HG03442 (cell line): ENCODE results near the gene TNFRSF4.
"Not testable (repeated sequence)": the region's sequence is repeated elsewhere in the genome, so short reads cannot be mapped to it uniquely, and the experiment has no call there.

ENCODE experiments used
- ATAC-seq: cut with Tn5 transposase; IDR thresholded peaks from one replicate; pipeline ENCODE4 v1.9.1; 2021; ENCODE audit warnings: mild to moderate bottlenecking, moderate library complexity; ENCODE audit not compliant: unreplicated experiment

The TNFRSF4 gene

GRCh38 chr1:1183833-1184775 lies 29.8 kb downstream of the TNFRSF4 start:
- ATAC-seq = no peak

GRCh38 chr1:1183221-1183747 lies 30.7 kb downstream of the TNFRSF4 start:
- no peak for ATAC-seq

- no peak for ATAC-seq
These were observed 31.3 kb downstream of the TNFRSF4 start for GRCh38 chr1:1182491-1183220.

- no peak for ATAC-seq
These were observed 32.0 kb downstream of the TNFRSF4 start for GRCh38 chr1:1181938-1182410.

- no peak for ATAC-seq
These were observed 32.6 kb downstream of the TNFRSF4 start for GRCh38 chr1:1181129-1181937.

GRCh38 chr1:1179983-1180861 lies 33.7 kb downstream of the TNFRSF4 start:
- no peak for ATAC-seq

- ATAC-seq = no peak
These were observed 34.5 kb downstream of the TNFRSF4 start for GRCh38 chr1:1179346-1179982.

- ATAC-seq = no peak
These were observed 35.1 kb downstream of the TNFRSF4 start for GRCh38 chr1:1178794-1179331.

- no peak for ATAC-seq
These were observed 36.3 kb downstream of the TNFRSF4 start for GRCh38 chr1:1177452-1178206.

- no peak for ATAC-seq
These were observed 37.0 kb downstream of the TNFRSF4 start for GRCh38 chr1:1176931-1177330.

- ATAC-seq = not testable (repeated sequence)
These were observed 37.7 kb downstream of the TNFRSF4 start for GRCh38 chr1:1176063-1176761.

GRCh38 chr1:1175221-1176062 lies 38.5 kb downstream of the TNFRSF4 start:
- no peak for ATAC-seq

GRCh38 chr1:1173793-1174415 lies 40.0 kb downstream of the TNFRSF4 start, which contains the start of gene TTLL10:
Gene TTLL10, plus strand, starts transcription at chr1:1173880. Its CDS starts 5,336 bp downstream, at chr1:1179216.
- ATAC-seq = no peak

GRCh38 chr1:1173061-1173792 lies 40.7 kb downstream of the TNFRSF4 start:
- ATAC-seq = no peak

- no peak for ATAC-seq
These were observed 42.2 kb downstream of the TNFRSF4 start for GRCh38 chr1:1171546-1172340.
